Measurements from ENCODE around the gene BBS12.
"Not testable (repeated sequence)": the region's sequence is repeated elsewhere in the genome, so short reads cannot be mapped to it uniquely, and the experiment has no call there.

Gene BBS12

DNA sequence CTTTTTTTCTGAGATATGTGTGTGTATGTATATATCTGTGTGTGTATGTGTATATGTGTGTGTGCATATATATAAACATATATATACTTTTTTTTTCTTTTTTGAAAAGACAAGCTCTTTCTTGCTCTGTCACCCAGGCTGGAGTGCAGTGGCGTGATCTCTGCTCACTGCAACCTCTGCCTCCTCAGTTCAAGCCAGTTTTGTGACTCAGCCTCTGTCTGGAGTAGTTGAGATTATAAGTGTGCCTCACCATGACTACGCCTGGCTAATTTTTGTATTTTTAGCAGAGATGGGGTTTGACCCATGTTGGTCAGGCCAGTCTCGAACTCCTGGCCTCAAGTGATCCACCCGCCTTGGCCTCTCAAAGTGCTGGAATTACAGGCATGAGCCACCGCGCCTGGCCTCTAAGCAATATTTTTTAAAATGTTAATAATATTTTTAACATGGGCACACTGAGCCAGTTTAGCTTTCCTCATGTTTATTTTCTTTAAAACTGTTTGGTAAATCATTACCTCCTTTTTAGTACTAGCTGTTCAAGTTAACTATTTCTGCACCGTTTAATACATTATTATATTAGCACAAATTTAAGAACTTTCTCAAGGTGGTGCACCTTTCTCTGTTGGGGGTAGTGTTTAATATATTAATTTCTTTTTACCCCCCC lies 33.3 kb downstream of the BBS12 start:
- DNase-seq (ENCODE audit: low spot score): no peak

DNA sequence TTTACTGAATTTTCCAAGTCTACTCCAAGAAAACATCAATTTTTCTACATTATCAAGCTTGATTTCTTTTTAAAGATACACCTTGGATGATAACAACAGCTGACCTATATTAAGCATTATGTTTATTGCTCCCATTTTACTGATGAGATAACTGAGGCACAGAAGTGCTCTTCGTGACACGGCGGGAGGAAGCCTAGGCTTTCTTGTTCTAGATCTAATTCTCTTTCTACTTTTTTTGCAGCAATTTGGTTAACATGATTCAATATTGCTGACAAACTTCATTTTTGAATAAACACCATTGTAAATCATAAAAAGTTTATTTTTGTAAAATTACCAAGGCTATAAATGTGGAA lies 33.8 kb downstream of the BBS12 start:
- DNase-seq (ENCODE audit: low spot score): no peak

- DNase-seq (ENCODE audit: low spot score): no peak
Observed at GRCh38 chr4:122766950-122767349, 34.4 kb downstream of the BBS12 start.

DNA sequence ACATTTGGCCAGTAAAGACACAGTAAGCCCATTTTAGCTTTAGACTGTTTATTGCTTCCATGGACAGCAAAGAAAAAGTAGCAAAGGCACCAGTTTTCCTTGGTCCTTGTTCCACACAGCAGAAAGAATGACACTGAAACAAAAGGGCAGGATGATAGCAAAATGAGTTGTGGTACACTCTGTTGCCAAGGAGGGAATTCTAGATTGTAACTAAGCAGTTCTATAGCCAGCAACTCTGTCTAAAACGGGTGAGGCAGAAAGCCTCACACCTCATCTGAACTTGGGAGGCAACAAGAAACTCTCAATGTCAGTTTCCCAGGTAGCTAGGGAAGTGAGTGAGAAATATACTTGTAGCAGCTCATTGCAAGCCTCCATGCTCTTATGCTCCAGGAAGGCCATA lies 39.2 kb downstream of the BBS12 start:
- no peak for DNase-seq (ENCODE audit: low spot score)

DNA sequence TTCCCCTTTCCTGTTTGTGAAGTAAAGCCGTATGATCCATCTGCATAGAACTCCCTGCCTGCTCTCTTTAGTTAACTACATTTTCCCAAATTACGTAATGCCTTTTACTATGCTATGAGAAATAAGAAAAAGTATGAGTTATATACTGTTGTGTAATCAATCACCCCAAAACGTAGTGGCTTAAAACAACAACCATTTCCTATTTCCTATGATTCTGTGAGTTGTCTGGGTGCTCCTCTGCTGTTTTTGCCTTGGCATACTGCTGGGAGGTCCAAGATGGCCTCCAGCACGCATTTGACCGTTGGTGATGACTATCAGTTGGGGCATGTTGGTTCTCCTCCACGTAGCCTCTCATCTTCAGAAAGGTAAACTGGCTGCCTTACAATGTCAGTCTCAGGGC lies 39.8 kb downstream of the BBS12 start:
- no peak for DNase-seq (ENCODE audit: low spot score)

DNA sequence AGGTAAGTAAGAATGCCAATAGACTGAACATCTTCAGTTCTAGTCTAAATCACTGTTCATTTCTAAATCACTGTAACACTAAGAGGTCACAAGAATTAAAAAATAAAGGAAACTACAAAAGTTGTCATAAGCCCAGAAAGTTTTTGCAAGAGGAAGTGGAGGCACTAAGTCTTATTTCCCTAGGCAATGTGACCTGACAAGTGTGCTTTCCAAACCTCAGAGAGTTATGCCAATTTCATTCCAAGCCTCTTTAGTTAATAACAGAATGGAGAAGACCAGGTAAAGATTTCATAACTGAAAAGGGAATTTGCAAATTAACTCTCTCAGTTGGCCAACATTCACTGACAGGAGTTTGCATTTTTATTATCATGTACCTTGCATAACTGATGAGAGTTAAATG lies 40.5 kb downstream of the BBS12 start:
- no peak for DNase-seq (ENCODE audit: low spot score)

GRCh38 chr4:122775039-122775438 lies 42.5 kb downstream of the BBS12 start:
- DNase-seq (ENCODE audit: low spot score): no peak

DNA sequence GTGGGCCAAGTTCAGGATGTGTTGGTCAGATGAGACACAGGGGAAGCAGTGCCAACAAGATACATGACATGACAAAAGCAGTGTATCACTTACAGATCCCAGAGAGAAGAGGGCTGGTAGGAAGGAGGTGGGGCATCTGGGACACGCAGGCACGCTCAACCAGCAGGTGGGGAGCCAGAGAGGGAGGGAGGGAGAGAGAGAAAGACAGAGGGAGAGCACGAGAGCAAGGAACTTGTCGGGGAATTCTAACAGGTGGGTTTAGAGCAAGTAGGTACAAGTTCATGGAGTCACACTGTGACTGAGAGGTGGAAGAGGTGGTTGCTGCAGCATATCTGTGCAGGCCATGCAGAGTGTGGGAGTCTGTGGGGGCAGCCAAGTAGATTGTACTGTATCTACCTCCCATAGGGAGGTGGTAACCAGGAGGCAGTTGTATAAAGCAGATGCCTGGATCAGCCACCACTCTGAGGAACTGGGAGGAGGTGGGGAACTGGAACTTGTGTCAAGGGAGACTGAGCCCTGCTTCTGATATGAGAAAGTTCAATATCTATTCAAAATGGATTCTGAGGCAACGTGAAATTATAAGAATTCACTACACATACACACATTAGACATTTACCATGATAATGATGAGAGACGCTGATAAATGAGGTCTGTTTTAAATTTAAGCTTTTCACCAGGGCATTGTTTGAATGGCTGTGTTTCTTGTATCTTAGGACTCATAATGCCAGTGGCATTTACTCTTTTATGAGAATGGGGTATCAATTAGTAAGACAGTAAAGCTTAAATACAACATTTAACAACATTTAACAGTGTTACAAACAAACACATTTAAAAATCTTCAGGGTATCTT lies 43.7 kb downstream of the BBS12 start:
- no peak for DNase-seq (ENCODE audit: low spot score)

DNA sequence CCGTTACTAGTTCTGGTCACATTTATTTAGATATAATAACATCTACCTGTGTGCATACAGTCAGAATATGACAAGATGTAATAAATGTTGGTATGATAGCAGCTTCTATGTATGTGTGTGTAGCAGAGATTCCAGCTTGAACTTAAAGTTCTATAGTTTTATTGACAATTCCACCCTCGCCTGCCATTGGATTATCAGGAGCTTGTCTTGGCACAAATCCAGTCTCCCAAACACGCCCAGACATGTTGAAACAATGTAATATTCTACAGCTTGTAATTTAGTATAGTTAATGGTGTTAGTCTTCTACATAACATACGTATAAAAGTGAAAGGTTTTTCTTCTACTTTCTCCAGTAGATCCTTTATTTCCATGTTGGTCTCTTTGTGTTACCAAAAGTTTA lies 44.4 kb downstream of the BBS12 start:
- DNase-seq (ENCODE audit: low spot score): no peak

DNA sequence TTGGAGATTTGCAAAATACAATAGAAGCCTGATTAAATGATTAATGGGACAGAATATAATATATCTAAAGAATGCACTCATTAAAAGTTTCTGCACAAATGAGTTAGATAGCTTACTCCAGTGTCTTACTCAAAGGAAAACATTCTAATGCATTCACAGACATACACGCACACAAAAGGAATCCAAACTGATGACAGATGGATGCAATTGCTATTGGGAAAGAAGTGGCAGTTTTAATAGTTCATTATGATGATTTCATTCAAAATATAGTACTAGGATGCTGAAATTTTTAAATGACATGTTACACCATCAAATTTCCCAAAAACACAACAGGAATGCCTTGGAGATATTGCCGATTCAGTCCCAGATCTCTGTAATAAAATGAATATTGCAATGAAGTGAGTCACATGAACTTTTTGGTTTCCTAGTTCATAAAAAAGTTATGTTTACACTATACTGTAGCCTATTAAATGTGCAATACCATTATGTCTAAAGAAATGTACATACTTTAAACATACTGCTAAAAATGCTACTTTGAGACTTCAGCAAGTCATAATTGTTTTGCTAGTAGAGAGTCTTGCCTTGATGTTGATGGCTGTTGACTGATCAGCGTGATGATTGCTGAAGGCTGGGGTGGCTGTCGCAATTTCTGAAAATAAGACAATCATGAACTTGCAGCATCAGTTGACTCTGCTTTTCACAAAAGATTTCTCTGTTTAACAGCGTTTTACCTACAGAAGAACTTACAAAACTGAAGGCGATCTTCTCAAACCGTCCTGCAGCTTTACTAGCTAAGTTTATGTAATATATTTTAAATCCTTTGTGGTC lies 45.6 kb downstream of the BBS12 start:
- no peak for DNase-seq (ENCODE audit: low spot score)

GRCh38 chr4:122781486-122781885 lies 49.0 kb downstream of the BBS12 start:
- no peak for DNase-seq (ENCODE audit: low spot score)

DNA sequence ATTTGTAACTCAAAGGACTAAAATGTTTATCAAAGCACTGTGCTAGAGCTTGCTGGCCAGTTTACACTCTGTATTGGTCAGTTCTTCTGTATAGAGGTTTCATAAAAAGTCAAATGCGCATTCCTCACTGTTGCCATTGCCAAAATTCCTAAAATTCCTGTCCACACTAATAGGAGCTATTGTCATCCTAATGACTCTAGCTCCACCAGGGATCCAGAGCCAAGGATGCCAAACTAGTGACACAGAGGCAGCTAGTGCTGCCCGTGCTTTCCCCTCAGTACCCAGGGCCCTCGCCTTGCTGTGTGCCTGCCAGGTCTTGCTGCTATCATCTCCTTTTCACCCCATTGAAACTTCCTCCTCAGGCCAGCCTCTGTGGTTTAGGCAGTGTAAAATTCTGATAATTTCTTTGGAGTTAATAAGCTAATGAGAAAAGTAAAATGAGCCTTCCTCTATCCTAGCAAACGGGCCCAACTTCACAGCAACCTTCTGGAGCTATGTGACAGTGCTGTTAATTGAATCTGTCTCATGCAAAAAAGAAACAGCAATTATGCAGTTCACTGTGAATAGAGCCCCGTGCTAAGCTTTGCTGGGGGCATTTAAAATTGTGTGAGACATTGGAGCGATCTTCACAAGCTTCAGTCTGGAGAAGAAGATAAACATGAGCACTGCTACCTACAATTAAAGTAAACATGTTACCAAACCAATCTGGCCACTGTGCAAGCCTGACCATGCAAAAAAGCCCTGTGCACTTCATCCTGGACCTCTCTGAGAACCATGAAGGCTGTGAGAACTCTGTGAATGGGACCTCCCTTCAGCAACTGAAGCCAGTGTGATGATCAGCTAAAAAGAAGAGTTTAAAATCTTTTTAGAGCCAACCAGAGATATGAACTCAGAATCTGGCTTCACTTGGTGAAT lies 51.1 kb downstream of the BBS12 start:
- DNase-seq (ENCODE audit: low spot score): no peak

GRCh38 chr4:122784261-122784660 lies 51.8 kb downstream of the BBS12 start:
- no peak for DNase-seq (ENCODE audit: low spot score)

DNA sequence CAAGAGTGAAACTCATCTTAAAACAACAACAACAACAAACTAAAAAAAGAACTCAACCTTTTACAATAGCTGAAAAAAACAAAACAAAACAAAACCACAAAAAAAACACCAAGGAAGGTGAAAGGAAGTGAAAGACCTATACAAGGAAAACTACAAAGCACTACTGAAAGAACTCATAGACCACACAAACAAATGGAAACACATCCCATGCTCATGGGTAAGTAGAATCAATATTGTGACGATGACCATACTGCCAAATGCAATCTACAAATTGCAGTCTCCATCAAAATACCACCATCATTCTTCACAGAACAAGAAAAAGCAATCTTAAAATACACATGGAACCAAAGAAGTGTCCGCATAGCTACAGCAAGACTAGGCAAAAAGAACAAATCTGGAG lies 52.6 kb downstream of the BBS12 start:
- no peak for DNase-seq (ENCODE audit: low spot score)

DNA sequence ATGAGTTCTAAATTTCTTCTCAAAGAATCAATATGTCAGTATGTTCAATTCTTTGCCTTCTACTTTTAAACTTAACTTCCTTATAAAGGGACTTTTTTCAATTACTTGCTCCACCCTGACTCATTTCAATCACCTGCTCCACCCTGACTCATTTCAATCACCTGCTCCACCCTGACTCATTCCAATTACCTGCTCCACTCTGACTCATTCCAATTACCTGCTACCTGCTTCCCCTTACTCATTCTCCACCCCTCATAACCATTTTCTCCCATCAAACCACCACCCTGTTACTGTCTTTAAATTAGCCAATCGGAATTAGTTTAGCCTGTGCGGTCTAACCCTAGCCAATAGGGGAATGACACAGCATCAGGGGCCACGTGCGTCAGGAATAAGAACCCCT lies 53.8 kb downstream of the BBS12 start:
- DNase-seq (ENCODE audit: low spot score): not testable (repeated sequence)

GRCh38 chr4:122786920-122787319 lies 54.4 kb downstream of the BBS12 start:
- DNase-seq (ENCODE audit: low spot score): not testable (repeated sequence)

DNA sequence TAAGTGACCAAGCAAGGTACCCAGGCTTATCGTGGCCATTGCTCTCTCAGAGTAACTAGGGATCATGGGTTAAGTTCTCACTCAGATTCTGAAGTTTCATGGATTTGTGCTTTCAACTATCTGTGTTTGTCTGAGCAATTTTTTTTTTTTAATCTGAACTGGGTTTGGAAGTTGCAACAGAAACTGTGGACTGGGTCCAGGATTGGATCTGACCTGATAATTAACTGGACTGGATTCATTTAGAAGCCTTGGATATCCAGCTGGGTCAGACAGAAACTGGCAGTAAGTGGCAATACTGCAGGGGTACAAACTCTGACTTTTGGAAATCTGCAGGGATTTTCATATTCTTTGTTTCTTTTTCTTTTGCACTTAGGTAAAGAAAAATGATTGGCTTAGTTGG lies 55.4 kb downstream of the BBS12 start:
- DNase-seq (ENCODE audit: low spot score): no peak

DNA sequence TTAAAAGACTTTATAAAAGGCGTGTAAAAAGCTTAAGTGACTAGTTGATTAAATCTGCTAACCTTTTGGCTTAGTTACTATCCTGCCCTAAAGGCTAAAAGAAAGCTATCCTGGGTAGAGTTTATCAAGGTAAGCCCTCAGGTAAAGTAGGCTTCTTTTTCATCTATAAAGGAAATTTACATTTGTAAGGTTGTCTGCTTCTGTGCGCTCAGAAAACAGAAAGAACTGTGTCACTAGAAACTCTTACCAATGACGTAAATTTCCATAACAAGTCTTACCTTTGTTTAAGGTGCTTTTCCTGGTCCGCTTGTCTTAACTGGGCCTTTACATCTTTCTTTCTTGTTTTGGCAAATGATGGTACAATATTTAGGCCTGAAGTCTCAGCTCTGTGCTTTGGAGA lies 56.4 kb downstream of the BBS12 start:
- no peak for DNase-seq (ENCODE audit: low spot score)

DNA sequence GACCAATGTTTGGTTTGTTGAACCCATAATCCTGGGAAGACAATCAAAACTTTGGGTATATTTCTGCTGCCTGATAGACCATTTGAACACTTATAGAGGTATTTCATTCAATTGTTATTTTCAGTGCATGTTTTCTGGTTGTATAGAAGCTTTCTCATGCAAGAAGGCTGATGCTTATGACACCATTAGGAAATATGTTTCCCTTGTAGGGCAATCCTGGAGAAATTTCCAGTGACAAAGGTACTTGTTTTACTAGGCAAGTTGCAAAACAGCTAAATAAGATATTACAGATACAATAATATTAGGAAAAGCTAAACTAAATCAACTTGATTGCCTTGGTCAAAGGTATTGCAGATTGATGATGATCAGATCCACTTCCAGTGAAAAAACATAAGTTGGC lies 61.3 kb downstream of the BBS12 start:
- DNase-seq (ENCODE audit: low spot score): no peak
